Measurements from ENCODE around the gene SCARF2.

The SCARF2 gene

DNA sequence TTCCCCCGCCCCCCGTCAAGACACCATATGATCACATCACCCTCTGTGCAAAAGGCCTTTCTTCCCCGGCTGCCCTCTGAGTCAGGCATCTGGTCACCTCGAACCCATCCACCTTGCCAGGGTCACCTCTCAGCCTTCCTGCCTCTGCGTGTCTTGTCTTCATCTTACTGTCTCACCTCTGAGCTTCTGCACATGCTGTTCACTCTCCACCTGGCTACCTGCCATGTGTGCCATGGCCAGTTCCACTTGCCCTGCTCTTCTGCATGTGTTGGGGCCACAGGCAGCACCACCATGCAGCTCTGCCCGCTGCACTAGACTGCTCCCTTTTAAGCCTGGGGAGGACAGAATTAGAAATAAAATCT is 33.9 kb downstream of the SCARF2 start:
- Histone ChIP-seq H3K27ac (no peak overlapping the region), H3K4me3 (no peak overlapping the region)
- TF ChIP-seq, protein P1, sequence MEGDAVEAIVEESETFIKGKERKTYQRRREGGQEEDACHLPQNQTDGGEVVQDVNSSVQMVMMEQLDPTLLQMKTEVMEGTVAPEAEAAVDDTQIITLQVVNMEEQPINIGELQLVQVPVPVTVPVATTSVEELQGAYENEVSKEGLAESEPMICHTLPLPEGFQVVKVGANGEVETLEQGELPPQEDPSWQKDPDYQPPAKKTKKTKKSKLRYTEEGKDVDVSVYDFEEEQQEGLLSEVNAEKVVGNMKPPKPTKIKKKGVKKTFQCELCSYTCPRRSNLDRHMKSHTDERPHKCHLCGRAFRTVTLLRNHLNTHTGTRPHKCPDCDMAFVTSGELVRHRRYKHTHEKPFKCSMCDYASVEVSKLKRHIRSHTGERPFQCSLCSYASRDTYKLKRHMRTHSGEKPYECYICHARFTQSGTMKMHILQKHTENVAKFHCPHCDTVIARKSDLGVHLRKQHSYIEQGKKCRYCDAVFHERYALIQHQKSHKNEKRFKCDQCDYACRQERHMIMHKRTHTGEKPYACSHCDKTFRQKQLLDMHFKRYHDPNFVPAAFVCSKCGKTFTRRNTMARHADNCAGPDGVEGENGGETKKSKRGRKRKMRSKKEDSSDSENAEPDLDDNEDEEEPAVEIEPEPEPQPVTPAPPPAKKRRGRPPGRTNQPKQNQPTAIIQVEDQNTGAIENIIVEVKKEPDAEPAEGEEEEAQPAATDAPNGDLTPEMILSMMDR (IDR thresholded peaks at IDR 0.05): no peak
- peak; percentile 5 for DNase-seq (ENCODE audit: low spot score)

DNA sequence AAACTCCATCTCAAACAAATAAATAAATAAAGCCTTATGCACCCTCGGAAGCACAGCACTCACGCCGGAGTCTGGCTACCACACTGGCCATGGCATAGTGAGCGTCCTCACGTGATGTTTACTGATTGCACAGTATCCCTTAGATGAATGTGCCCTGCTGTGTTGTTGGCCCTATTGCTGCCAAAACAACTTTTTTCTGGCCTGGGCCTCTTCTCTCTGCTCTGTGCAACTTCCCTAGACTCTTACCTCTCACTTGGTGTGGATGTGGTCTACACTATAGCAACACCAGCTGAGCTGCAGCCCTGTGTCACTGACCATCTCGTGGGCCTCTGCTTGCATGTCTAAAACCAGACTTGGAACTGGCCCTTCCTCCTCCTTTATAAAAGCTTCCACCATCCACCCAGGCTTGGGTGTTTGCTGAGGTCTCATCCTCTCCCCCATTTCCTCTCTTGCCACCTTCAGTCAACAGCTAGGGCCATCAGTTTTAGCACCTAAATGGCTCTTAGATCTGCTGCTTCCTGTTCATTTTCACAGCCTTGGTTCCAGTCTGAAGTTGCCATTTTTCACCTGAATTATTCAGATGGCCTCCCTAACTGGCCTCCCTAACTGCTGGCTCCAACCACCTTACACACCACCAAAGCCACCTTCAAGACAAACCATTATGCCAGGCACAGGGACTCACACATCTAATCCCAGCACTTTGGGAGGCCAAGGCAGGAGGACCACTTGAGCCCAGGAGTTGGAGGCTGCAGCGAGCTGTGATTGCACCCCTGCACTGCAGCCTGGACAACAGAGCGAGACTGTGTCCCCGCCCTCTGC is 34.5 kb downstream of the SCARF2 start:
- no peak overlapping the region for H3K27ac ChIP-seq

DNA sequence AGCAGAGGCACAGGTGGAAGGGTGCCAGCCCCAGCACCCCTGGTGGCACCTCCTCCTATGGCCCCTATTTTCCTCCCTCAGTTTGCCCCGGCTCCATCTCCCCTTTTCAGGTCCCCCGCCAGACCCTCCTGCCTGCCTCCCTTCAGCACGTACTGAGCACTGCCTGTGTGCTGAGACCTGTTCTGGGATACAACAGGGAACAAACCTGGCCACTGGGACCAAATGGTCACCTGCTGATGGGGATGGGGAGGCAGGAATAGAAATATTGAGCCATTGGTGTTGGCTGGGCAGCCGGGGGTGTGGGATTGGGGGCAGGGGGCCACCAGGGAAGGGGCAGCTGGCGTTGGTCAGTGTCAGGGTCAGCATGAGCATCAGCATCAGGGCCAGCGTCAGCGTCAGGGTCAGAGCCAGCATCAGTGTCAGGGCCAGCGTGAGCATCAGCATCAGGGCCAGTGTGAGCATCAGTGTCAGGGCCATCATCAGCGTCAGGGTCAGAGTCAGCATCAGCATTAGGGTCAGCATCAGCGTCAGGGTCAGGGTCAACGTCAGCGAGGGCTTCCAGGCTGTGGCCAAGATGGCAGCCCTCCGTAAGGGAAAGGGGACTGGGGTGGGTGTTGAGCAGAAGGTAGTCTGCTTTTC is 36.1 kb downstream of the SCARF2 start:
- no peak overlapping the region for H3K4me3 ChIP-seq
- H3K27ac ChIP-seq: no peak overlapping the region
- DNase-seq (ENCODE audit: low spot score): no peak
- TF ChIP-seq, protein P1 (IDR thresholded peaks at IDR 0.05): no peak

More for the DNA sequence above, 34.5 kb downstream of the SCARF2 start:
- no peak overlapping the region for H3K4me3 ChIP-seq
- DNase-seq (ENCODE audit: low spot score): no peak
- TF ChIP-seq, protein P1 (IDR thresholded peaks at IDR 0.05): no peak

DNA sequence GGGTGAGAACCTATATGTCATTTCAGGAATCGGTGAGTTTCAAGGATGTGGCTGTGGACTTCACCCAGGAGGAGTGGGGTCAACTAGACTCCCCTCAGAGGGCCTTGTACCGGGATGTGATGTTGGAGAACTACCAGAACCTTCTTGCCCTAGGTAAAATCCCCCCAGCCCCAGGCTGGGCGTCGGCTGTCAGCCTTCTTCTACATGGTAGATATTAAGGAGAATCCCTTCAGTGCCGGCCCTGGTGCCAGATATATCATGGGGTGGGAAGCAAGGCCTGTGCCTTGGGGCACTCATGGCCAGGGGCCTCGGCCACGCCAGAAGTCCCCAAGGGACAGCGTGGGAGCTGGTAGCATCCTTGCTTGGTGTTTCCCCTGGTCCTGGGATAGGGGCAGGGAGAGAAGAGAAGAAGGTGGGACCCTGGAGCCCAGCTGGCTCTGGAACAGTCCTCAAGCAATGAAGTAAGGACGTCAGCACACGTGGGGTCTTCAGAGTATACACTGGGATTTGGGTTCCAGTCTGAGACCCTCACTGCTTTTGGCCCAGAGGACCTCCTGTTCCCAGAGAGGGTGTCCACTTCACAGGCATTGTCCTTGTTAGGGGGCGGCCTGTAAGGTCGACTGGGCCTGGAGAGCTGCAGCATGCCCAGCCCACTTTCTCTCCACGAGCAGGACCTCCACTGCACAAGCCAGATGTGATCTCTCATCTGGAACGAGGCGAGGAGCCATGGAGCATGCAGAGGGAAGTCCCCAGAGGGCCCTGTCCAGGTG is 36.8 kb downstream of the SCARF2 start:
- no peak for DNase-seq (ENCODE audit: low spot score)
- no peak overlapping the region for H3K27ac ChIP-seq
- TF ChIP-seq, protein P1 (IDR thresholded peaks at IDR 0.05): no peak
- no peak overlapping the region for H3K4me3 ChIP-seq

DNA sequence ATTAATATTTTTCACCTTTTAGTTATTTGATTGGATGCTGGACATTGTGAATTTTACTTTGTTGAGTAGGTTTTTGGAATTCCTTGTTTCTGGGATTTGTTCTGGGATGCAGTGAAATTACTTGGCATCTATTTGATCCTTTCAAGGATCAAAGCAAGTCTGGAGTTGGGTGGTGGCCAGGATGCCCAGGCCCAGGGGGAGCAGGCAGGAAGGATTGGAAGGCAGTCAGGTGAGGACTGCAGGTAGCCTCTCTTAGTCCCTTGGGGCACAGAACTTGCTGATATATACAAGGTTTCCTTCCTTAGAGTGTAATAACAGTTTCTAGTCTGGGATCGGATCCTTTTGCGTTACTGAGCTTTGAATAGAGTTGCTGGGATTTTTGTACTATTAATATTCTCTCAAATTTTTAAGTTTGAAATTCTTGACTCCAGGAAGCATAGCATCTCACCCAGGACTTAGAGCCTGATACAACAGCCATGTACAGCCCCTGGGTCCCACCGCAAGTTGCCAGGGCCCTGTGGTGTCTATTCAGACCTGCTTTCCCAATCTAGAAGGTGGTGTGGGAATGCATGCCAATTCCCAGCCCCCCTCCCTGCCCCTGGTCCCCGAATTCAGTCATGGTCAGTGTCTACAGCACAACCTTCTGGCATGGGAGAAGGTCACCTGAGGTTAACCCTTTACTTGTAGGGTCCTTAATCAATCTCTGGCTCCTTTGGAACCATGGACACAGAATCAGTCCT is 37.6 kb downstream of the SCARF2 start:
- H3K4me3 ChIP-seq: no peak overlapping the region
- no peak for DNase-seq (ENCODE audit: low spot score)
- TF ChIP-seq, protein P1 (IDR thresholded peaks at IDR 0.05): no peak
- no peak overlapping the region for H3K27ac ChIP-seq

DNA sequence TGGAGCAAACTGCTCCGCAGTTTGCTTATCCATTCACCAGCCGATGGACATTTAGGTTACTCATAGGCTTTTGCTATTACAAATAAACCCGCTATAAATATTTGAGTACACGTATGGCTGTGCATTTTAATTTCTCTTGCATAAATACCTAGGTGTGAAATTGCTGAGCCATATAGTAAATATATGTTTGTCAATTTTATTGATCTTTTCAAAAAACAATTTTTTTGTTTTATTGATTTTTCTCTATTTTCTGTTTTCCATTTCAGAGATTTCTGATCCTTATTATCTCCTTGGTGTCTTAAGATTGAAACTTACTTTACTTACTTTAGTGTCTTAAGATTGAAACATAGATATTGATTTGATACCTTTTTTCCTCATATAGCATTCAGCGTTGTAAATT is 39.2 kb downstream of the SCARF2 start:
- DNase-seq (ENCODE audit: low spot score): no peak

More for the DNA sequence above, 39.2 kb downstream of the SCARF2 start:
- Histone ChIP-seq H3K27ac (no peak overlapping the region), H3K4me3 (no peak overlapping the region)
- TF ChIP-seq, protein P1 (IDR thresholded peaks at IDR 0.05): no peak

Data from coronary artery (tissue), 2 donors.